OCI-LY3 (cell line): Measurements from ENCODE around the gene TRUB2.

Experiments used
- CTCF ChIP-seq: fragments of 200-600, 300-600 bp; sonication (generic); IDR thresholded peaks from 2 replicates; pipeline ENCODE4 v1.5.1; 2014; ENCODE audit warnings: antibody characterized with exemption, low read length, low read depth
- EZH2phosphoT487 ChIP-seq: fragments of 200-600 bp; shearing (Covaris generic); IDR thresholded peaks from 2 replicates; pipeline ENCODE4 v1.6.1; 2018; ENCODE audit warnings: antibody characterized with exemption, mixed run types, low read depth

- TF ChIP-seq CTCF: no peak
- no peak for TF ChIP-seq EZH2phosphoT487
These were observed 55.2 kb downstream of the TRUB2 start for GRCh38 chr9:128266868-128267590.
